Cortex of kidney (tissue), 1 donor: ENCODE results near the gene HOTAIR.

Experiments
- DNase-seq: peaks from one replicate; lab custom pipeline; 2025; lab: John Stamatoyannopoulos, UW

The HOTAIR gene

DNA sequence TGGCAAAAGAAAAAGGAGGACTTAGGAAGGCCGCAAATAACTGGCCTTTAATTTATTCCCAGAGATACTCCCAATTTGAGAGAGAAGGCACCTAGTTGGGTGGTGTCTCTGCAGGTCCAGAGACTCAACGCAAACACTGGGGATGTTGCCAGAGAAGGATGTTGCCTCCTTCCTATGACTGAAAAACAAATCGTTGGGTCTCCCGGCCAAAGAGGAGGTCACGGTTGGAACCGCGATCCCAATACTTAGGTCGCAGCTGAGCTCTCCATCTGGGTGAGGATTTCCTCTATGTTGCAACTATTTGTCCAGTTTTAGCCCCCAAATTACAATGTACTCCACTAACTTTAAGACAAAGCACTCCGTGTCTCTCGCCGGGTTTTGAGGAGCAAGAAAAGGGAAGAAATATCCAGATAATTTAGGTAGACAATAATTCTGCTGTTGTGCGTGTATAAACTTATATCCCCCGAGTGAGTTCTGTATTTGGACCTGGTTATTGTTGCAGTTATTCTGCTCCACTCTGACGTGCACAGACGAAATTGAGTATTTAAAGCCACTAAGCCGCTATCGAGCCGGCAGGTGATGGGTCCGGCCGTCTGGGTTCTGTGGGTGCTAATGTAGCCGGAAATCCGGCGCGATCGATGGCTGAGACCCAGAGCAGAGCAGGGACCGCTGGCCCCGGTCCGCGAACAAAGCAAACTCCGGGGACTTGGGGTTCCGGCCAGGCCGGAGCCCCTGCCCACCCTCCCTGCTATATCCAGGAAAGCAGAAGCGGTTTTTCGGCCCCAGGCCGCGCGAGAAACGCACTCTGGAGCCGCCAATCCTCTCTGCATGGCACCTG is 14.3 kb downstream of the HOTAIR start:
- DNase-seq: no peak

DNA sequence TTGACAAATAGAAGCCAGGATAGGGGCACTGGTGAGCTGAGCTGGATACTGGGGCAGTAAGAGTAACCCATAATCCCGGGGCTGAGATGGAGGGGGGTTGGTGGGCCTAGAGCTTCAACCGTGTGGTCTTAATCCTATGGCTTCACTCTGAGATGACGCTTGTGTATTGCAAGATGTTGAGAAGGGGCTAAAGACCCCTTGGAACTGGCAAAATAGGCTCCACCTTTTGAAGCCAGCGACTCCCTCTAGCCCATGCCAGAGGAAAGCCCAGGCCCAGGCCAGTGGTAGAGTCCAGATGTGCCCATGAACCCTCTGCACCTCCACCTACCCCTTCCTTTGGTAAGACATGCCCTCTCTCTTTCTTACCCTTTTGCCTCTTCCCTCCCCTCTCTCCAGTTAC is 15.4 kb downstream of the HOTAIR start:
- DNase-seq: no peak

DNA sequence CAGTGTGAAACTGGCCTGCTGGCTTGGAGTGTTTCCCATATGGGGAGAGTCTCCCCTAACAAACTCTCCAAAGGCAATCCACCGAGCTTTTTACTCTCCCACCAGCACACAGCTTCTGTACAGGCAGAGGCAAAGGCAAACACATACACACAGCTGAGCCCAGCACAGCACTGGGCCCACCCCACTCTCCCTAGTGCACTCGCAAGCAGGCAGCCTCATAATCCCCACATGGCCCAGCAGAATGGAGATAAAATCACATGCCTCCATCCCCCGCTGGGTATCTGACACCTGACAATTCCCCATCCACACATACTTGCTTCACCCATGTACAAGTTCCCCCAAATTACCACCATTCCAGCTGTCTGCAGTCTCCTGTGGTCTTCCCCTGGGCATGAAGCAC is 16.6 kb downstream of the HOTAIR start:
- no peak for DNase-seq

DNA sequence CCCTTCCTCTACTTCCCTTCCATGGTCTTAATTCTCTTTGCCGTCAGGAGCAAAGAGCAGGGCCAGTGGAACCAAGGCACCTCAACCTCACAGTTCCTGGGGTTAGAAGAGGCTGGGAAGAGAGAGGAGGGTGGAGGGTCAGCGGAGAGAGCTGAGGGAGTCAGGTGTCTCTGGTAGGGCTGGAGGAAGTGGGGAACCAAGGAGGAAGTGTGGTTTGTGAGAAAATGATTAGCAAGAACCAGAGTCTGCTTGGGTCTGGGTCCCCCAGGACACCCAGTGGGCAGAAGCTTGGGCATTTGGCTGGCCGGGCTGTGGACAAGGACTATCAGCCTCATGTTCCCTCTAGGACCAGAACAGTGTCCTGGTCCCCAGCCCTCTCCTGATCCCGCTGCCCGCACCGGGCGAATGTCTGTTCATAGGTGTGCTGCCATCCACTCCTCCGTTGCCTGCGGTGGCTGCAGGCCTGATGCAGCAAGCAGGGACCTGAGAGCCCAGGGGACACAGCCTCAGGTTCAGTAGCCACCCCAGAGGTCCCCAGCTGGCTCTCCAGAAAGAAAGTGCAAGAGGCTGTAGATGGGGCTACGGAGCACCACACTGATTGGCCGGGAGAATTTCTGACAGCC is 17.7 kb downstream of the HOTAIR start:
- no peak for DNase-seq

DNA sequence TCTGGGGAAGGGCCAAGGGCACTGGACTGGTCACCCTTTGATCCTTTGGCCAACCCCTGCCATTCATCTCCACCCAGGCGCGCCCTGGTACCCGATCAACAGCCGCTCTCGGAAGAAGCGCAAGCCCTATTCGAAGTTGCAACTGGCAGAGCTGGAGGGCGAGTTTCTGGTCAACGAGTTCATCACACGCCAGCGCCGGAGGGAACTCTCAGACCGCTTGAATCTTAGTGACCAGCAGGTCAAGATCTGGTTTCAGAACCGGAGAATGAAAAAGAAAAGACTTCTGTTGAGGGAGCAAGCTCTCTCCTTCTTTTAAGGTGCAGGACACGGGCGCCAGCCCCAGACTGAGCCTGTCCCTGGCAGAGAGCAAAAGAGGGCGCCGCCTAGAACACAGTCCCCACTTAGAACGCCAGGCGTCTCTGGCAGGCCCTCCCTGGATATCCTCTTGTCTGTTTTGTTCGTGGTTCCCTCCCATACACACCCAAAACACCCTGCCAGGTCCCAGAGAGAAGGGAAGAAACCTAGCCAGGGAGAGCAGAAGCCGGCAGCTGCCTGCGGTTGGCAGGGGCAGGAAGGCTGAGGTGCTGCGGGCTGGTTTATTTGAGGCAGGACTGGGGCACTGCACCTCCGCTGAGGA is 18.4 kb downstream of the HOTAIR start:
- DNase-seq: no peak

DNA sequence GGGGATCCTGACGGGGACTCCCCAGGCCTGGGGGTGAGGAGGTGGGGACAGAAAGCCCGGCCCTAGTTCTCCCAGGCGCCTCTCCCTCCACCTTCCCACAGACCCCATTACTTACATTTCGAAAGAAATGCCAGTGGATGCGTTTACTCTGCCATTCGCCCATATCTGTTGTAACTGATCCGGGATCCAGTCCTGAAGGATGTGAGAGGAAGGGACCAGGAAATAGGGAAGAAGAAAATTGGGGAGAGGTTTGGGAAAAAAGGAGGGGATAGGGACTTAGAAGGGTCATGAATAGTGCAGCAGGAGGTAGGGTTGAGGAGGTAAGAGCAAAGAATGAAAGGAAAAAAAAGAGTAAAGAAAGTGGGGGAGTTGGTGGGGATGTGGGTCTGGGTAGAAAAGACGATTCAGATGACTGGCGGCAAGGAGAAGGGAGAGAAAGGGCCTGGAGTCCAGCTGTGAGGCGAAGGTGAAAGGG is 18.9 kb downstream of the HOTAIR start:
- DNase-seq: no peak

DNA sequence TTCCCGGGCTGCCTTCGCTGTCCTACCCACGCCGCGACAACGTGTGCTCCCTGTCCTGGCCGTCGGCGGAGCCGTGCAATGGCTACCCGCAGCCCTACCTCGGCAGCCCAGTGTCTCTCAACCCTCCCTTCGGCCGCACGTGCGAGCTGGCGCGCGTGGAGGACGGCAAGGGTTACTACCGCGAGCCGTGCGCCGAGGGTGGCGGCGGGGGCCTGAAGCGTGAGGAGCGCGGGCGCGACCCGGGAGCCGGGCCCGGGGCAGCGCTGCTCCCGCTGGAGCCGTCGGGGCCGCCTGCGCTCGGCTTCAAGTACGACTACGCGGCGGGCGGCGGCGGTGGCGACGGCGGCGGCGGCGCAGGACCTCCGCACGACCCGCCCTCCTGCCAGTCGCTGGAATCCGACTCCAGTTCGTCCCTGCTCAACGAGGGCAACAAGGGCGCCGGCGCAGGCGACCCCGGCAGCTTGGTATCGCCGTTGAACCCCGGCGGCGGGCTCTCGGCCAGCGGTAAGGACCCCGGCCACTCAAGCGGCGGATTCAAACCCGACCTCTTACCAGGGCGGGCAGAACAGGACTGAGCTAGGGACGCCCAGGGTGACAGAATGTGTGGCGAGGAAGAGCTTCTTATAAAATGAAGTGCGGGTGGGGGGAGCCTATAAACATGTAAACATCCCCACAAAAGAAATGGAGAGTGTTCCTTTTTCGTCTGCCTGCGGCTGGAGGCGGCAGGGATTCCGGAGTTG is 19.5 kb downstream of the HOTAIR start:
- no peak for DNase-seq

DNA sequence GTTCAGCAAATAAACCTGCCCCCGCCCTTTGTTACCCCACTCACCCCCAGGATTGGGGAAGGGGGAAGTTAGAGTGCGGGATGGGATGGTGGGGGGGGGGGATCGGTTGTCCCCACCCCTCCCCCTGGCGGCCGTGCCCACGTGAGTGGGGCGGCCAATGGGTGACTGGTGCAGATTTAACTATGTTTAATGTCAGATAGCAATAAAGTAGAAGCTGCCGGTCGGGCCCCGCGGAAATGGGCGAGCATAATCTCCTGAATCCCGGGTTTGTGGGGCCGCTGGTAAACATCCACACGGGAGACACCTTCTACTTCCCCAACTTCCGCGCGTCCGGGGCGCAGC is 20.1 kb downstream of the HOTAIR start, which contains the start of gene HOXC12:
HOXC12 (plus strand) TSS at position 210 of the 342 bp plus-strand sequence; CDS start at position 237, 27 bp downstream.
- DNase-seq: no peak

DNA sequence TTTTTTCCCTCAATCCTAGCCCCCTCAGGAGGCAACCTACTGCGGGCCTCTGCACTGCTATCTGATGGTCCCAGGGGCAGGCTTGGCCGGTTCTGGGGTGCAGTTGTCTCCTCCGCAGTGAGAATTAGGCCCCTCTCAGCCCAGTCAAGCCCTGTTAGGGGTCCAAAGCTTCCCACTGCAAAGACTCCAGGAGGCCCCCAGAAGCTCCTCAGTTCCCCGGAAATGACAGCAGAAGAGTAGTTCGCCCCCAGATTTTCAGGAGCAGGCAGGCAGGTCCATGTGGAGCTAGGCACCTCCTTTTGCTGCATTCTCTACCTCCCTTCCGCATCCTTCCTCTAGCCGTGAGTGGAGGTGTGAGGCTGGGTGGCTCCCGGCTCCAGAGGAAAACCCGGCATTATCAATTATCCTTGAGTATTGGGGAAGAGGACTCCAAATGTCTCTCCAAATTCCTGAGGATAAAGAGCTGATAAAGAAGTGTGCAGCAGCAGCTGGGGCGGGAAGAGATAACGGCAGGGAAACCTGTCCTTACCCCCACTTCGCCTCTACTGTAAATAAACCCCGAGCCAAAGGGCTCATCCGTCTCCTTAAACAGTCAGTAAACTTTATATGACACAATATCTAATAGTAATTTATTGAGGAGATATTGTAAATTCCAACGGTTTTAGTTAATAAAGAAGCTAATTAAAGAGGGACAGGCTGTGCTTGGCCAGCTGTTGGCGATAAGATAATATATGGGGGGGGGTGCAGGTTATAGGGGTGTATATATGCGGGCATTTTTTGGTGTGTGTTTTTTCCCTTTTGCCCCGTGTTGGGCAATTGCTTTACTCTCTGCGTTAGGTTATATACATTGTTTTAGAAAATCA is 20.7 kb downstream of the HOTAIR start:
- no peak for DNase-seq

DNA sequence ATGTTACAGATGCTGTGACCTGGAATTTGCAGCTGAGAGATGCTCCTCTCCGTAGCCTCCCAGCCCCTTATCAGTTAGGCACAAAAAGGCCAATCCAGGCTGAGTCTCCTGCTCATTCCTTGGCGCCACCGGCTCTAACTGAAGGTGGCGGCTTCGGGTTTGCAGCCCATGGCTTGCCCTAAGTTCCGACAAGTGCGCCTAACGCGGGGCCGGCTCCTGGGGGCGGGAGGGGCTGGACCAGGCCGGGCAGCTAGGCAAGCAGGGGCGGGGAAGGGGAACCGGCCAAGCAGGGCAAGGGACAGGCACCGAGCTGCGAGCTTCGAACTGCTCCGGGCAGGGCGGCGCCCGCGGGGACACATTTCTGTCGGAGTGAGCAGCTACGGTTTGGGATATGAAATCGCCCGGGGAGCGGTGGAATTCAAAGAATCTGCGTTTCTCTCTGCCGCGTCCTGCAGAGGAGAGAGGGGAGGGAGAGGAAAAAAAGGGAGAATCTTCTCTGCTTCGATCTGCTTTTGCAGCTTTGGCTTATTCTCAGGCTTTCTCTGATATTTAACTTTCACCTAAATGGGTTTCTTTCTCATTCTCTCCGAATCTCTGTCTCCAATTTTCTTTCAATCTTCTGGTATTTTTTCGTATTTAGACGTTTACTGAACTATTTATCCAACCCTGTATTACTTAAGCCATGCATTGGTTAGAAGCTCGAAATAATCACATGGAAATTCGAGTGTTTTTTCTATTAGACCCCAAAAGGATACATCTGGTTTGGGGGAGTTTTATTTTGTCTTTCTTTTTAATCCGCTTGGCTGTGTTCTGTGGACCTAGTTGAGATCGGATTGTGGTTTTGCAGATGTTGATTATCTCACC is 21.7 kb downstream of the HOTAIR start:
- DNase-seq: no peak

DNA sequence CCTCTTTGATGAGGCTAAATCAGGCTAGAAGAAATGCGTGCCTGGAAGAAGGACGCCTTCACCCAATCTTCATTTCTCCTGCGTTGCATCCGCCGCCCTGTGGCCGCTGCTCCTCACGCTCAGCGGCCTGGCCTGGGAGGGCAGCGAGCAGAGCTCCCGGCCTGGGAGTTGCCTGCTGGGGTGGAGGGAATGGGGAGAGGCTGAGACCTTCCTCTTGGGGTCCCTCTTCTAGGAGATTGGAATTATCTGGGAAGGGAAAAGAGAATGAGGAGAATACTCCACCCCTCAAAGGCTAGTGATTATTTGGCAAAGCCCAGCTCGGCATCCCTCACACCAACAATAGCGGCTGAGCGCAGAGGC is 22.4 kb downstream of the HOTAIR start:
- no peak for DNase-seq

DNA sequence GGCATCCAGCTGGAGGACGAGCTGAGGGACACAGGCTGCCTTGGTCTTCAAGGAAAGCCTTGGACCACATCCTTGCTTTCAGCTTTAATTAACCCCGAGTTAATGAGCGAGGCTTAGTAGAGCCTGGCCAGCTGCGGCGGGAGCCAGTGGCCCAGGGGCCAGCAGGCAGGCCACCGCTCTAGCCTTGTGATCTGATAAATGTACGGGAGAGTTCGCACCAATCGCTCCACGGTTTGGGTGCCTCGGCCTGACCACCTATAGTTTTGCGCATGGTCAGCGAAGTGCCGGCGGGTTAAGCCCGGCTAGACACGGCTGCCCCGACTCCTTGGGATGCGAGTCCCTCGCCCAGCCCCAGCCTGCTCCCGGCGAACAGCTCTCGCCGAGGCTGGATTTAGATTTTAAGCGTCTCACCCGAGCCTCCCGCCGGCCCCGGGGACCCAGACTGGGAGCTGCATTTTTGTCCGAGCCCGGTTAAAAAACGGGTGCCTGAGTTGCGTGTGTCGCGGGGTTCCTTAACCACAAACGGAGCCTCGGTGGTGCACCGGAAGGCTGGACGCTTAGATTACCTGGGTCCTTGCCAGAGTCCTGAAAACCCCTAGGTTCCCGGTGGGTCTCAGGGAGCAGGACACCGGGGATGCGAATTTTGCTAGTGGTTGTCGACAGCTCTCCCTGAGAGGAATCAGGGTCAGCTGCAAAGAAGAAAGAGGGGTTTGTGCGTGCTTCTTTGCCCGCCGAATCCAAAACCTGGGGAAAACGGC is 23.0 kb downstream of the HOTAIR start:
- no peak for DNase-seq

DNA sequence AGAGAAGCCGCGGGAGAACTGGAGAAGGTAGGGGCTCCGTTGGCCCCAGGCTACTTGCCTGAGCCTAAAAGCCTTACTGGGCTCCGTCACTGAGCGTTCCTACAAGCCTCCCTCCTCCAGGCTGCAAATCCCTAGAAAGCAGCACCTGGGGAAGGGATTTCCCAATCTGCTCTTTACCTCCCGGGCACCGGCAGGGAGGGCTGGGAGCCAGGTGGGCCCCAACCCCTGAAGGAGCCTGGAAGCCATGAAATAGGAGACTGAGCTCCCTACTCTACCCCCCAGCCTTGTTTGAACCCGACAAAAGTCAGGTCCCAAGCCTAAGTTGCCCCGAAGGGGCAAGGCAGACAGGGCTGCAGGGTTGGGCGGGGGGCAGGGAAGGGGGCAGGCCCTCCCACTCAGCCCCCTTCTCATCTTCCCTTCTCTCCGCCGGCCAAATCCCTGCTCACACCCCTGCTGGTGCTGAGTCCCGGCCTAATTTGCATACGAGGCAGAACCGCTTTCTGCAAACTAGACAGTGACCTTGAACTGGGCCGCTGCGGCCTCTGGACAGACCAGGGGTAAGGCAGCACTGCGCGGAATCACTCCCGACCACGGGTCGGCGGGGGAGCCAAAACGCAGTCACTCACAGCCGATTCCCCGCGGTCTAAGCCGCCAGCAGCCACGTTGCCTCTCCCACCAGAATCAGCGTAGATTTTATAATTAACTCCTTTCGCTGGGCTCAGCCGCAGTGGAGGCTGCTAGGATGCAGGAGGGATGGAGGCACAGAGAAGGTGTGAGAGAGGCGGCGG is 23.8 kb downstream of the HOTAIR start:
- no peak for DNase-seq

DNA sequence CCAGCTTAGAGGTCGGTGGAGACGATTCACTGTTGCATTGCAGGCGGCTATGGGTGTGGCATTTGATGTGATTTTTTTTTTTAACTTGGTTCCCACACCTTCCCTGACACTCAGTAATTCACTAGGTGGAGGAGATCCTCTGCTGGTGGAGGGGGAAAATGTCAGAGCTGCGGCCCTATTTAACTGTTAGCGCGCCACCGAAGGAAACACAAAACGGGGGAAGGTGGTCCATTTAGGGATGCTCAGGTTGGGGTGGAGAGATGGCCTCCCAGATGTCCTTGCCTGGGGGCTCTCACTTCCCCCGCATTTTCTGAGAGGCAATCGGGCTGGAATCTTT is 24.3 kb downstream of the HOTAIR start:
- no peak for DNase-seq

DNA sequence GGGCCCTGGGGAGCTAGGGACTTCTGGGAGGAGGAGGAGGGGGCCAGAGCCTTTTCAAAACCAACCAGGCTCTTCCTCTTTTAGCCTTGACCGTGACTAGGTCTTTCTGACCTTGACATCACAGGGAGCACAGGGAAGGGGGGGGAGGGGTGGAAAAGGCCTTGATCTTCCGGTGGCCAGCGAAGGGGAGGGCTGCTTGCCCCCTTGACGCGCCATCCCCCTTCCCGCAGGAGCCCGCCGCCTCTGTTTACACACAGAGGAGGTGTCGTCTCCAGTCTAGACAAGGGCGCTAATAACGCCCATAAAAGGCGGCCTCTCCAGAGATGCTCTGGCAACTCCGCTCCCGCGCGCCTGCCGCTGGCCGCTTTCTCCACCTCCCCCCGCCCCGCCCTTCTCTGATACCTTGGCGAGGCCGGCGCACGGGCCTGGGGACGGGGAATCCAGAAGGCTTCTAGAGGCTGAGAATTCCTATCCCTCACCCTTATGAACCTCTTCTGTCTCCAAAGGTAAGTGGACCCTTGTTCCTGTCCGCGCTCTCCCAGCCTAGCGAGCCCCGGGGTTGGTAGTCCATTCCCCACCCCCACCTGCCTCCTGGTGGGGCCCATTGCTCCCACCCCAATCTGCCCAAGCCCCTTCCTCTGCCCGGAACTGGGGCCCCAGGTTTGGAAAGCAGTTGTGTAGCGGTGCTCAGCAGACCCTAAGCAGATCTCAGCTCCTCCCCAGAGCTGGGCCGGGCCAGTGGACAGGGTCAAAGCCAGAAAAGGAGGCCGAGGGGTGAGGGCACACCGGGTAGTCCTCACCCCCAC is 24.9 kb downstream of the HOTAIR start:
- no peak for DNase-seq

DNA sequence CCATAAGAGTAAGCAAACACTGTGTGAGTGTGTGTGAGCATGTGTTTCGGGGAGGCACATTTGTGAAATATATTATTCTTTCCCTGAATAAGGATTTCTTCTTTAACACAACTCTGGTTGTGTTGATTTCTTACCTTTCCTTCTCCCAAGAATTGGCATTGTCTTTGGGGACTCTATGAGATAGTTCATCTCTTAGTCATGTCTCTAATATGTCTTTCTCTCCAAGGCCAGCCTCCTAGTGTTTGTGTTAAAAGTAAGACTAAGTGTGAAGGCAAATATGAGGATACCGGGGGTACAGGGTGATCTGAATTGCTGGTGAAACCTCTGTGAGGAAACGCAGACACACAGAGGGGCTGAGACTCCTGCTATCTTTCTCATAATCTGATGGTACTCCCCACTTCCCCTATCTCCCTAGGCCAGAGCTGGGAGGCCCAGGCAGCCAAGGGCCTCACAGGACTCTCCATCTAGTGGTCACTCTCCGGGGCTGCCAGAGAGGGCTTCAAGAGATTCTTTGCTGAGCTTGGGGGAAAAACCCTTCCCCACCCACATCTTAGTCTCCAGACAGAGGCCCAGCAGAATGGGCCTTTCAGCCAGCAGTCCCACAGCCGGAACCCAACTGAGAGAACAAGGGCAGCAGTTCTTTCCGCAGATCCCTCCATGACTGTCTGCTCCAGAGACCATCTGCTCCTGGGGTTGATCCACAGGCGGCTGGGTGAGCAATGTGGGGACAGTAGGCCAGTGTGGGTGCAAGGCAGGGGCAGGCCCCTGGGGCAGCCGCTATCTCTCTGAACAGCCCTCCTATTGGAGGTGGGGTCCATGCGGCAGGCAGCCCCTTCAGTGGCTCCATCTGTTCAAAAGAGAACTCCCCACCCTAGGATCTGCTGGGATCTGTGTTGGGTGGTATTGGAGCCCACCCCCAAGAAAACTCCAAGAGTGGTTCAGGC is 25.8 kb downstream of the HOTAIR start:
- DNase-seq: no peak

DNA sequence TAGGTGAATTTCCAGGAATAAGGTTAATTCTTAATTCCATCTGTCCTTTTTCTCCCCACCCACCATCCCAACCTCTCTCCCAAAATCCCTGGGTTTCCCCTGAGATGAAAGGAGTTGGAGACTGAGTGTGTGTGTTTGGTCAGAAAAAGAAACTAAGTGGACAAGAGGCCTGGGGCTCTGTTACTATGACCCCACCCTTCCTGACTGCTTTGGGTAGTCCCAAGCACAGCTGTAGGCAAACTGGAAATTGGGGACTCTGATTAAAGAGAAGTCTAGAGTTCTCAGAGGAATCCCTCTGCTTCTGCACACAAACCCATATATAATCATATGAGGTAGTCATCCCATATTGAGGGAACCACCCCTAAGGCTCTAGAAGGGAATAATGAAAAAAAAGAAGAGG is 27.0 kb downstream of the HOTAIR start:
- DNase-seq: no peak
